ENCODE results near the gene NDUFA7. TPM values are rescaled to one million over a fixed set of nuclear protein-coding genes. Genes with fewer than 3 reads are reported as not detected.

NDUFA7 gene
- total and polyA plus RNA-seq, 2 of the 13 experiments (the other 11 are each of a cell fraction or from before 2014, with no cell fraction given) = 64.5 to 71.5 TPM

GRCh38 chr19:8324186-8325050 is 3.2 kb upstream of the NDUFA7 start (continued):
- TF ChIP-seq PAXIP1 (CRISPR knock-in tag; conservative IDR thresholded peaks at IDR 0.05) (no peak), NR0B2 (CRISPR knock-in tag; IDR thresholded peaks at IDR 0.05) (peak; percentile 39; the same call in 1 of the 2 replicates), ZFP91 (CRISPR knock-in tag; IDR thresholded peaks at IDR 0.05; ENCODE audit: borderline replicate concordance) (peak; percentile 38; the same call in 1 of the 2 replicates), TBX2 (CRISPR knock-in tag; IDR thresholded peaks at IDR 0.05; ENCODE audit: borderline replicate concordance) (no peak), CSRNP2 (CRISPR knock-in tag; conservative IDR thresholded peaks at IDR 0.05; ENCODE audit: low read depth) (no peak), ZNF768 (CRISPR knock-in tag; IDR thresholded peaks at IDR 0.05) (peak; percentile 45; the same call in 1 of the 2 replicates), MAX (IDR thresholded peaks at IDR 0.05) (0 out of 2 replicates have a peak, but pooled peaks have one; percentile 9), POLR2A (IDR thresholded peaks at IDR 0.05; ENCODE audit: insufficient read depth in 1 of 2, low read depth in 2 of 2, low read length in 2 of 2) (peak in 1 of 2 experiments; percentile 79; a peak in 3 of 4 replicates), ZNF264 (CRISPR knock-in tag; IDR thresholded peaks at IDR 0.05) (no peak), JDP2 (CRISPR knock-in tag; IDR thresholded peaks at IDR 0.05; ENCODE audit: borderline replicate concordance) (no peak), CEBPG (CRISPR knock-in tag; IDR thresholded peaks at IDR 0.05) (no peak), GATAD2A (CRISPR knock-in tag; IDR thresholded peaks at IDR 0.05) (no peak), POLR2AphosphoS5 (IDR thresholded peaks at IDR 0.05; ENCODE audit: low read depth, low read length) (peak; percentile 17; the same call in 1 of the 2 replicates), KLF12 (CRISPR knock-in tag; IDR thresholded peaks at IDR 0.05; ENCODE audit: borderline replicate concordance) (no peak), POLR2G (IDR thresholded peaks at IDR 0.05; ENCODE audit: low read depth, low read length) (peak; percentile 69), ZNF740 (CRISPR knock-in tag; IDR thresholded peaks at IDR 0.05) (peak; percentile 63; the same call in 1 of the 2 replicates), AGO1 (IDR thresholded peaks at IDR 0.05; ENCODE audit: low read depth, low read length, poor library complexity, severe bottlenecking) (peak; percentile 96), ZNF710 (CRISPR knock-in tag; IDR thresholded peaks at IDR 0.05; ENCODE audit: borderline replicate concordance) (no peak)

Data from HepG2 (cell line).